AG09319 (cell line): Measurements from ENCODE around the gene ATP9A.
"Not testable (repeated sequence)": the region's sequence is repeated elsewhere in the genome, so short reads cannot be mapped to it uniquely, and the experiment has no call there.

Source experiments
- DNase-seq: peaks from one replicate; pipeline ENCODE4 v3.0.0-alpha.2; 2010; ENCODE audit warnings: low read depth; ENCODE audit errors: extremely low read depth
- TF ChIP-seq, protein P1 (sequence below): IDR thresholded peaks from 2 replicates; pipeline ENCODE4 v1.5.1; 2011; ENCODE audit warnings: low read depth, mild to moderate bottlenecking, inconsistent platforms, low read length, moderate library complexity

Gene ATP9A

DNA sequence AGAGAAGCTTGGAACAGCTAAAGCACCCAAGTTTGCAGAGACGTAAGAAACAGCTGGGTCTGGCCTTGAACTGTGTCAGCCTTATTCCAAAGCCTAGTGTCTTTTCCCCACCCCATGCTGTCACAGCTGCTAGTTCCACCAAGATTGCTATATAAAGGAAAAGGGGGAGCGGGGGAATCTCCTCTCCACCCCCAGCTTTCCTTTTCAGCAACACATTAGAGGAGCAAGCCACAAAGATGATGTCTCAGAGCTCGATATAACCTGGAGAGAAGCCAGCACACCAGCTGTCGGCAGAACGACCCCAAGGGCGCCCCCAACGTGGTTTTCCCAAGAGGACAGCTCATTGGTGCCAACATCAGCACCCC lies 36.5 kb downstream of the ATP9A start:
- DNase-seq, result no peak
- TF ChIP-seq, protein P1, sequence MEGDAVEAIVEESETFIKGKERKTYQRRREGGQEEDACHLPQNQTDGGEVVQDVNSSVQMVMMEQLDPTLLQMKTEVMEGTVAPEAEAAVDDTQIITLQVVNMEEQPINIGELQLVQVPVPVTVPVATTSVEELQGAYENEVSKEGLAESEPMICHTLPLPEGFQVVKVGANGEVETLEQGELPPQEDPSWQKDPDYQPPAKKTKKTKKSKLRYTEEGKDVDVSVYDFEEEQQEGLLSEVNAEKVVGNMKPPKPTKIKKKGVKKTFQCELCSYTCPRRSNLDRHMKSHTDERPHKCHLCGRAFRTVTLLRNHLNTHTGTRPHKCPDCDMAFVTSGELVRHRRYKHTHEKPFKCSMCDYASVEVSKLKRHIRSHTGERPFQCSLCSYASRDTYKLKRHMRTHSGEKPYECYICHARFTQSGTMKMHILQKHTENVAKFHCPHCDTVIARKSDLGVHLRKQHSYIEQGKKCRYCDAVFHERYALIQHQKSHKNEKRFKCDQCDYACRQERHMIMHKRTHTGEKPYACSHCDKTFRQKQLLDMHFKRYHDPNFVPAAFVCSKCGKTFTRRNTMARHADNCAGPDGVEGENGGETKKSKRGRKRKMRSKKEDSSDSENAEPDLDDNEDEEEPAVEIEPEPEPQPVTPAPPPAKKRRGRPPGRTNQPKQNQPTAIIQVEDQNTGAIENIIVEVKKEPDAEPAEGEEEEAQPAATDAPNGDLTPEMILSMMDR, result no peak

DNA sequence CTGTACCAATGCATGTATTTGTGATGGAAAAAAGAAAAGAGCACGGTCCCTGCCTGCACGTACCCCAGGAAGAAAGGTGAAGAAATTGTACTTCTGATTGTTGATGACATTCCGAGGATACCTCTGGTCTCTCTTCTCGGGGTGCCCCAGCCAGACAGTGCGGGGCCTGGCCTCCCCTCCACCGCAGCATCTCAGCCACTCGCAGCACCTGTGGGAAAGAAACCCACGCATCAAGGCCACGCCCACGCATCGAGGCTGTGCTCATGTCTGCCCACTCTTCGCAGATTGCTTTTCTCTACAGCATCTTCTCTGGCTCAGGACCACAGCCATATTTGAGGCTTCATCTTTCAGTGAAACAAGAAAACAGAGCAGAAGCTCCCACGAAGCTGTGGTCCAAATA lies 38.4 kb downstream of the ATP9A start:
- no peak for DNase-seq
- TF ChIP-seq, protein P1, result no peak

DNA sequence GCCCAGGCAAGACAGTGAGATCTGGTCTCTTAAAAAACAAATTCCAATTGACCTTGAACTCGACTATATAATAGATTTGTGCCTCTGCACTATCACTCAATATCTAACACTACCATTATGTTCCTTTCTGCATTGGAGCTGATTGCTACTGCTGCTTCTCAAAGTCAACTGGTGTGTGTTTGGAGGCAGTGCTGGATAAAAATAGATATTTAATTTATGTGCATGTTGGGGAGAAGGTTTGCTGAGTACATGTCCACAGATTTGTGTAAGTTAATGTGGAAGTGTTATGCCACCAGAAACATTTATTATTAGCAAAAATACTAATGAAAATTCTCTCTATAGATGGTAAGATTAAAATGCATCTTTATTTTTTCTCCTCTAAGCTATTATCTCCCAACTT lies 39.5 kb downstream of the ATP9A start:
- TF ChIP-seq, protein P1, result no peak
- no peak for DNase-seq

GRCh38 chr20:51727872-51728271 lies 40.3 kb downstream of the ATP9A start:
- no peak for DNase-seq

GRCh38 chr20:51725584-51726176 lies 42.5 kb downstream of the ATP9A start:
- no peak for DNase-seq
- TF ChIP-seq, protein P1, result no peak

More at GRCh38 chr20:51727872-51728271, 40.3 kb downstream of the ATP9A start:
- TF ChIP-seq, protein P1, result no peak

DNA sequence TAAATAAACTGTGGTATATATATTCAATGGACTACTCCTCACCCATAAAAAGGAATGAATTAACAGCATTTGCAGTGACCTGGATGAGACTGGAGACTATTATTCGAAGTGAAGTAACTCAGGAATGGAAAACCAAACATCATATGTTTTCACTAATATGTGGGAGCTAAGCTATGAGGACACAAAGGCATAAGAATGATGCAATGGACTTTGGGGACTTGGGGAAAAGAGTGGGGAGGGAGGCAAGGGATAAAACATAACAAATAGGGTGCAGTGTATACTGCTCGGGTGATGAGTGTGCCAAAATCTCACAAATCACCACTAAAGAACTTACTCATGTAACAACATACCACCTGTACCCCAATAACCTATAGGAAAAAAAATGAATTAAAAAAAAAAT lies 45.2 kb downstream of the ATP9A start:
- not testable (repeated sequence) for DNase-seq

GRCh38 chr20:51722246-51722645 lies 45.9 kb downstream of the ATP9A start:
- not testable (repeated sequence) for DNase-seq

GRCh38 chr20:51720854-51721253 lies 47.3 kb downstream of the ATP9A start:
- TF ChIP-seq, protein P1, result no peak
- no peak for DNase-seq
